DMS53 treated with DMSO at 0.1 percent for 48 hours (cell line): Measurements from ENCODE around the gene LGALS7.
A peak's percentile ranks its signal among the peaks of the same experiment; 100 is the strongest.
"Not testable (repeated sequence)": the region's sequence is repeated elsewhere in the genome, so short reads cannot be mapped to it uniquely, and the experiment has no call there.

Experiments
- DNase-seq: peaks from one replicate; lab custom pipeline; 2025; ENCODE audit not compliant: unreplicated experiment; lab: John Stamatoyannopoulos, UW

Gene LGALS7

DNA sequence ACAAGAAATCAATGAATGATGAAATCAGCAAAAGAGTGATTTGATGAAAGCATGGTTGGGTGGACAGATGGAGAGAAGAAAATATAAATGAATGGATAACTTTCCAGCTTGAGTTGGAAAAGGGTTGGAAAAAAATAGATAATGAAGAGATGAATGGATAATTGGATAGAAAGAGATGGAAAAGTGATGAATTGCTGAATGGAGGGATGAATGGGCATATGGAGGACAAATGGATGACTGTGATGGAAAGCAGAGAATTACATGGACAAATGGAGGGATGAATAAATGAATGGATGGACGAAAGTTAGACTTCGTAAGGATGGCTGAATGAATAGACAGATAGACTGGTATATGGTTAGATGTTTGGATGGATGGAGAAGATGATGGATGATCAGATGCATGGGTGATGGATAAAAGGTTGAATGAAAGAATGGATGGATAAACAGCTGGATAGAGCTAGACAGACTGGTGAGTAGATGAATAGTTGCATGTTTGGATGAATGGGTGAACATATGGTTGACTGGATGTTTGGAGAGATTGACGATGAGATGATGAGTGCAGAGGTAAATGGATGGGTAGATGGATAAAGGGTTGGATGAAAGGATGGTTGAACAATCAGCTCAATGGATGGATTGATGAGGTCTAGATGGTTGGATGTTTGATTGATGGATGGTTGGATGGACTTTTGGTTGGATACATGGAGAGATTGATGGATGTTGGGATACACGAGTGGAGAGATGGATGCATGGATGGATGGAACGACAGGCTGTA lies 27.4 kb upstream of the LGALS7 start:
- no peak for DNase-seq

DNA sequence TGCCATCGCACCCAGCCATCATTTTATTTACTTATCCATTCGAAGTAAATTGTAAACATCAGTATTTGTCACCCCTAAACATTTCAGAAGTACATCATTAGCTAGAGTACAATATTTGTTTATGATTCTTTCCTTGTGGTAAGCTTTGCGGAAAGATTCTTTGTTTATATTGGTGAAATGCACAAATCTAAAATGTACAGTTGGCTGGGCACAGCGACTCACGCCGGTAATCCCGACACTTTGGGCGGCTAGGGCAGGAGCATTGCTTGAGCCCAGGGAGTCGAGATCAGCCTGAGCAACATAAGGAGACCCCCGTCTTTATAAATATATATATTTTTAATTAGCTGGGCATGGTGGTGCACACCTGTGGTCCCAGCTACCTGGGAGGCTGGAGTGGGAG lies 25.8 kb upstream of the LGALS7 start:
- peak; percentile 37 for DNase-seq

DNA sequence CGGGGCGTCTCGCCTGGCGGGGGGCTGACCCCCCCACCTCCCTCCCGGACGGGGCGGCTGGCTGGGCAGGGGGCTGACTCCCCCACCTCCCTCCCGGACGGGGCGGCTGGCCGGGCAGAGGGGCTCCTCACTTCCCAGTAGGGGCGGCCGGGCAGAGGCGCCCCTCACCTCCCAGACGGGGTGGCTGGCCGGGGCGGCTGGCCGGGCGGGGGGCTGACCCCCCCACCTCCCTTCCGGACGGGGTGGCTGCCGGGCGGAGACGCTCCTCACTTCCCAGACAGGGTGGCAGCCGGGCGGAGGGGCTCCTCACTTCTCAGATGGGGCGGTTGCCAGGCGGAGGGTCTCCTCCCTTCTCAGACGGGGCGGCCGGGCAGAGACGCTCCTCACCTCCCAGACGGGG lies 24.5 kb upstream of the LGALS7 start:
- not testable (repeated sequence) for DNase-seq

- DNase-seq, result no peak
Observed at GRCh38 chr19:38796154-38796553, 22.8 kb upstream of the LGALS7 start.

GRCh38 chr19:38795549-38795948 lies 22.2 kb upstream of the LGALS7 start:
- no peak for DNase-seq

DNA sequence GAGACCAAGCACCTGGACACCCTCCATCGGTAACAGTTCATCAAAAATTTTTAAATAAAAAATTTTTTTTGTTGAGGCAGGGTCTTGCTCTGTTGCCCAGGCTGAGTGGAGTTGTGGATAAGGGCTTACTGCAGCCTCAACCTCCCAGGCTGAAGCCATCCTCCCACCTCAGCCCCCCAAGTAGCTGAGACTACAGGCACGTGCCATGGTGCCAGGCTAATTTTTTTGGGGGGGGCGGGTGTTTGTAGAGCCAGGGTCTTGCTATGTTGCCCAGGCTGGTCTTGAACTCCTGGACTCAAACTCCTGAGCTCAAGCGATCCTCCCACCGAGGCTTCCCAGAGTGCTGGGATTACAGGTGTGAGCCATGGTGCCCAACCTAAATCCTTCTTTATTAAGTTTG lies 20.4 kb upstream of the LGALS7 start:
- no peak for DNase-seq

GRCh38 chr19:38793177-38793576 lies 19.9 kb upstream of the LGALS7 start:
- DNase-seq, result peak; percentile 2

DNA sequence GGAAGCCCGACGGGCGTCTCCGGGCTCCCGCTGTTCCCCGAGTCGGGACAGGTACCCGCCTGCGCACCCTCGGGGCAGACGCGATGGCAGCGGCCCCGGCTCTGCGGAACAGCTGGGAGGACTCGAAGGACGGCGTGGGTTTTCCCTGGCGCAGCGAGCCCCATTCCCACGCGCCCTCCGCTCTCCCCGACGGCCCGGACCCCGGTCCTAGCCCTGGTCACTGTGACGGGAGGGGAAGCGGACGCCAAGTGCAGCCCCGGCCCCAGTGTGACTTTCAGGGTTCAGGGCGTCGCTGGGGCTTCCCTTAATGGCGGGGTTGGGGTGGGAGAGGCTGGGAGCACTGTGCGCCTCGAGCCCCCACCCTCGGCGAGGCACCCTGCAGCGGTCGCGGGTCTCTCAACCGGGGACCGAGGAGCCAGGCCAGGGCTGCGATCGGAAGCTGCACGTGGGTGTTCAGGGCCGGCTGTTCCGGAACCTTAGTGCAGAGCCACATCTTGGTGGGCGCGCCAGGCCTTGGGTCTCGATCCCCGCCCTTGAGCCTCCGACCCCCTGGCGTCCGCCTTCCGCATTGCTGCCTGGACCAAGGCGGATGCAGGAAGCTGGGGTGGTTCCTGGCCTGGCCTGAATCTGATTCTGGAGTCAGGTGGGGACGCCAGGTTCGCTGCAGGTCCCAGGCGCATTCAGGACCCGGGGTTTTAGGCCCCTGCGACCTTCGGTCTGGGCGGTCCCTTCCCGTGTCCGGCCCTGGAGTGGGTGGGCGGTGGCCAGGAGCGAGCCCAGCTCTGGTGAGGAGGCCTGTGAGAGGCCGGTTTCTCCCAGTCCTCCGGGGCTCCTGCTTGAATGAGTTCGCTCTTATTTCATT lies 19.2 kb upstream of the LGALS7 start:
- DNase-seq, result no peak

DNA sequence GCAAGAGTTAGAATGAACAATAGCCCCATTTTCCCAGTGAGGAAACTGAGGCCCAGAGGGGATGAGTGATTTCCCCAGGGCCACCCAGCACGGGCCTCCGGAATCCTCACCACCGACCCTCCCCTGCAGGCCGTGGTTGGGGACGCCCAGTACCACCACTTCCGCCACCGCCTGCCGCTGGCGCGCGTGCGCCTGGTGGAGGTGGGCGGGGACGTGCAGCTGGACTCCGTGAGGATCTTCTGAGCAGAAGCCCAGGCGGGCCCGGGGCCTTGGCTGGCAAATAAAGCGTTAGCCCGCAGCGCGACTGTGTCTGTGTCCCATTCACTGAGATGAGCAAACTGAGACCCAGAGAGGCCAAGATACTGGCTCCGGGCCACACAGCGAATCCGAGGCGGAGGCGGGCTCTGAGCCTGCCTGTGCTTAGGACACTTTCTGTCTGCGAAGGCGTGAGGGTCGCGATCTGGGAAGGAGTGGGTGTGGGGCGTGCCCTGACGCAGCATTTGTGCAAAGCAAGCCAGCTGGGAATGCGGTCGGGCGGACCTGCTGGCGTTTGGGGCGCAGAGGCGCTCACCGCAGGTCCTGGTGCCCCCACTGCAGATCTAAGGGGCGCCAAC lies 18.2 kb upstream of the LGALS7 start:
- not testable (repeated sequence) for DNase-seq

- not testable (repeated sequence) for DNase-seq
Observed at GRCh38 chr19:38790507-38791403, 17.4 kb upstream of the LGALS7 start.

DNA sequence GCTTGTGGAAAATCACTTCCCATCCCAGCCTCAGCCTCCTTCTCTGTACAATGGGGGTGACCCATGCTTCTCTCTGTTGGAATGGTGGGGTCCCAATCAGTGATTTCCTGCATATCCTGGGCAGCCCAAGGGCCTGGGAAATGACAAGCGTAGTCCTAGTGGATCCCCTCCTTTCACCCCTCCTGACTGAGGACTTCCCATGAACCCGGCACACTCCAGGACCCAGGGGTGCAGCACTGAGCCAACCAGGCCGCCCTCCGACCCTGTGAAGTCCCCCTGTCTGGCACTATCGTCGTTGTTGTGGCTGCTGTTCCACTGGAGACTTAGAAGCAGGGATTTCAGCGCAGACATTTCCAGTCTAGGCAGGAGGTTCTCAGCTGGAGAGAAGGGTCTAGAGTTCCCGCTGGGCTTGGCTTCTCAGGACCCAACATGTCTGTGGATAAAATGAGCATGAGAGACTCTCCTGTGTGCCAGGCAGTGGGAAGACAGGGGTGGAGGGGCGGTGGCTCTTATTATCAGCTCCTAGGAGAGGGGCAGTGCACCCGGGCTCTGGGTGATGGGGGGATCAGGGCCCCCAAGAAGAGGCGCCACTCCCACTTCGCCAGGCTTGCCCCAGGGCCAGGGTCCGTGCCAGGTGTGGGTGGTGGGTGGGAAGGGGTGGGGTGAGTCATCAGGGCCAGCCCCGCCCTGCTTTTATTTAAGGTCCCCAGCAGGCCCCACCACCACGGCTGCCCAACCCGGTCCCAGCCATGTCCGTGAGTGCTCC lies 15.3 kb upstream of the LGALS7 start, which contains the start of gene LGALS7B:
LGALS7B (plus strand) TSS at position 723 of the 766 bp plus-strand sequence; CDS start at position 750, 27 bp downstream.
- DNase-seq, result no peak

- DNase-seq, result no peak
Observed at GRCh38 chr19:38786572-38787265, 13.4 kb upstream of the LGALS7 start.

- DNase-seq, result not testable (repeated sequence)
Observed at GRCh38 chr19:38786061-38786460, 12.7 kb upstream of the LGALS7 start.

- no peak for DNase-seq
Observed at GRCh38 chr19:38785187-38785699, 11.9 kb upstream of the LGALS7 start.

DNA sequence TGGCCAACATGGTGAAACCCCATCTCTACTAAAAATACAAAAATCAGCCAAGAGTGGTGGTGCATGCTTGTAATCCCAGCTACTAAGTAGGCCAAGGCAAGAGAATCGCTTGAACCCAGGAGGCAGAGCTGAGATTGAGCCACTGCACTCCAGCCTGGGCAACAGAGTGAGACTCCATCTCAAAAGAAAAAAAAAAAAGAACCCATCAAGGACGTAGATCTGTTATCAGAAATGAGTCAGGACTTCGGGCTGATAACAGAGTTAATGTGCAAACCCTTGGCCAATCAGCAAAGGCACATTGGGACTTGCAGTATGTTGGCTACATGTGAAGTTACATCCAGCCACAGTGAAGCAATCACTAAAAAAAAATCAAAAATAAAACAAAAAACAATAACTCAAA lies 10.9 kb upstream of the LGALS7 start:
- no peak for DNase-seq

DNA sequence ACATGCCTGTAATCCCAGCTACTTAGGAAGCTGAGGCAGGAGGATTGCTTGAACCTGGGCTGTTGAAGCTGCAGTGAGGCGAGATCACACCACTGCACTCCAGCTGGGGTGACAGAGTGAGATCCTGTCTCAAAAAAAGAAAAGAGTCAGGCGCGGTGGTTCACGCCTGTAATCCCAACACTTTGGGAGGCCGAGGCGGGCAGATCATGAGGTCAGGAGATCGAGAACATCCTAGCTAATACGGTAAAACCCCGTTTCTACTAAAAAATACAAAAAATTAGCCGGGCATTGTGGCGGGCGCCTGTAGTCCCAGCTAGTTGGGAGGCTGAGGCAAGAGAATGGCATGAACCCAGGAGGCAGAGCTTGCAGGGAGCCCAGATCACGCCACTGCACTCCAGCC lies 8.9 kb upstream of the LGALS7 start:
- DNase-seq, result not testable (repeated sequence)

- DNase-seq, result no peak
Observed at GRCh38 chr19:38781058-38781457, 7.7 kb upstream of the LGALS7 start.

DNA sequence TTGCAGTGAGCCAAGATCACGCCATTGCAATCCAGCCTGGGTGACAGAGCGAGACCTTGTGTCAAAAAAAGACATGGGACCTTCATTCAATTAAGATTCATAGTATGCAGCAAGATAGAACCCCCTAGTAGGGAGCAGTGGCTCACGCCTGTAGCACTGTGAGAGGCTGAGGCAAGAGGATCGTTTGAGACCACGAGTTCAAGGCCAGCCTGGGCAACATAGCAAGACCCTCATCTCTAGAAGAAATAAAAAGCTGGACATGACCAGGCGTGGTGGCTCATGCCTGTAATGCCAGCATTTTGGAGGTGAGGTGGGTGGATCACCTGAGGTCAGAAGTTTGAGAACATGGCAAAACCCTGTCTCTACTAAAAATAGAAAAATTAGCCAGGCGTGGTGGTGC lies 7.1 kb upstream of the LGALS7 start:
- DNase-seq, result no peak

- DNase-seq, result no peak
Observed at GRCh38 chr19:38778733-38779132, 5.4 kb upstream of the LGALS7 start.
